ENCODE measurements around the gene VKORC1.

VKORC1 gene

GRCh38 chr16:31074814-31075183, 19.8 kb downstream of the VKORC1 start:
- TF ChIP-seq POLR2AphosphoS5 (IDR thresholded peaks at IDR 0.05; ENCODE audit: low read depth, low read length) = no peak
- TF ChIP-seq, protein P1, sequence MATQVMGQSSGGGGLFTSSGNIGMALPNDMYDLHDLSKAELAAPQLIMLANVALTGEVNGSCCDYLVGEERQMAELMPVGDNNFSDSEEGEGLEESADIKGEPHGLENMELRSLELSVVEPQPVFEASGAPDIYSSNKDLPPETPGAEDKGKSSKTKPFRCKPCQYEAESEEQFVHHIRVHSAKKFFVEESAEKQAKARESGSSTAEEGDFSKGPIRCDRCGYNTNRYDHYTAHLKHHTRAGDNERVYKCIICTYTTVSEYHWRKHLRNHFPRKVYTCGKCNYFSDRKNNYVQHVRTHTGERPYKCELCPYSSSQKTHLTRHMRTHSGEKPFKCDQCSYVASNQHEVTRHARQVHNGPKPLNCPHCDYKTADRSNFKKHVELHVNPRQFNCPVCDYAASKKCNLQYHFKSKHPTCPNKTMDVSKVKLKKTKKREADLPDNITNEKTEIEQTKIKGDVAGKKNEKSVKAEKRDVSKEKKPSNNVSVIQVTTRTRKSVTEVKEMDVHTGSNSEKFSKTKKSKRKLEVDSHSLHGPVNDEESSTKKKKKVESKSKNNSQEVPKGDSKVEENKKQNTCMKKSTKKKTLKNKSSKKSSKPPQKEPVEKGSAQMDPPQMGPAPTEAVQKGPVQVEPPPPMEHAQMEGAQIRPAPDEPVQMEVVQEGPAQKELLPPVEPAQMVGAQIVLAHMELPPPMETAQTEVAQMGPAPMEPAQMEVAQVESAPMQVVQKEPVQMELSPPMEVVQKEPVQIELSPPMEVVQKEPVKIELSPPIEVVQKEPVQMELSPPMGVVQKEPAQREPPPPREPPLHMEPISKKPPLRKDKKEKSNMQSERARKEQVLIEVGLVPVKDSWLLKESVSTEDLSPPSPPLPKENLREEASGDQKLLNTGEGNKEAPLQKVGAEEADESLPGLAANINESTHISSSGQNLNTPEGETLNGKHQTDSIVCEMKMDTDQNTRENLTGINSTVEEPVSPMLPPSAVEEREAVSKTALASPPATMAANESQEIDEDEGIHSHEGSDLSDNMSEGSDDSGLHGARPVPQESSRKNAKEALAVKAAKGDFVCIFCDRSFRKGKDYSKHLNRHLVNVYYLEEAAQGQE (IDR thresholded peaks at IDR 0.05; ENCODE audit: insufficient read depth in 1 of 2, low read depth in 2 of 2, low read length in 2 of 2) = no peak
- TF ChIP-seq FOXP2 (optimal IDR thresholded peaks at IDR 0.05; ENCODE audit: borderline replicate concordance, extremely low read depth, extremely low read length, insufficient read depth) = no peak
- no peak for TF ChIP-seq SIN3A (IDR thresholded peaks at IDR 0.05; ENCODE audit: borderline replicate concordance, insufficient read depth, low read length)

GRCh38 chr16:31073970-31074813, 20.4 kb downstream of the VKORC1 start, which contains the start of the genes ZNF646 and ZNF668:
Gene ZNF646, plus strand, starts transcription at chr16:31074422. Its CDS starts 1,903 bp downstream, at chr16:31076325.
Gene ZNF668, minus strand, starts transcription at chr16:31074240. Its CDS starts 9,781 bp downstream, at chr16:31064459.
- TF ChIP-seq, protein P1 (IDR thresholded peaks at IDR 0.05; ENCODE audit: insufficient read depth in 1 of 2, low read depth in 2 of 2, low read length in 2 of 2) = no peak
- TF ChIP-seq POLR2AphosphoS5 (IDR thresholded peaks at IDR 0.05; ENCODE audit: low read depth, low read length) (peak; percentile 90; the same call in 1 of the 2 replicates), FOXP2 (optimal IDR thresholded peaks at IDR 0.05; ENCODE audit: borderline replicate concordance, extremely low read depth, extremely low read length, insufficient read depth) (peak; percentile 60), TAF1 (IDR thresholded peaks at IDR 0.05; ENCODE audit: borderline replicate concordance, insufficient read depth, low read length) (peak; percentile 87; the same call in 1 of the 2 replicates), SIN3A (IDR thresholded peaks at IDR 0.05; ENCODE audit: borderline replicate concordance, insufficient read depth, low read length) (peak; percentile 25; the same call in 1 of the 2 replicates)

DNA sequence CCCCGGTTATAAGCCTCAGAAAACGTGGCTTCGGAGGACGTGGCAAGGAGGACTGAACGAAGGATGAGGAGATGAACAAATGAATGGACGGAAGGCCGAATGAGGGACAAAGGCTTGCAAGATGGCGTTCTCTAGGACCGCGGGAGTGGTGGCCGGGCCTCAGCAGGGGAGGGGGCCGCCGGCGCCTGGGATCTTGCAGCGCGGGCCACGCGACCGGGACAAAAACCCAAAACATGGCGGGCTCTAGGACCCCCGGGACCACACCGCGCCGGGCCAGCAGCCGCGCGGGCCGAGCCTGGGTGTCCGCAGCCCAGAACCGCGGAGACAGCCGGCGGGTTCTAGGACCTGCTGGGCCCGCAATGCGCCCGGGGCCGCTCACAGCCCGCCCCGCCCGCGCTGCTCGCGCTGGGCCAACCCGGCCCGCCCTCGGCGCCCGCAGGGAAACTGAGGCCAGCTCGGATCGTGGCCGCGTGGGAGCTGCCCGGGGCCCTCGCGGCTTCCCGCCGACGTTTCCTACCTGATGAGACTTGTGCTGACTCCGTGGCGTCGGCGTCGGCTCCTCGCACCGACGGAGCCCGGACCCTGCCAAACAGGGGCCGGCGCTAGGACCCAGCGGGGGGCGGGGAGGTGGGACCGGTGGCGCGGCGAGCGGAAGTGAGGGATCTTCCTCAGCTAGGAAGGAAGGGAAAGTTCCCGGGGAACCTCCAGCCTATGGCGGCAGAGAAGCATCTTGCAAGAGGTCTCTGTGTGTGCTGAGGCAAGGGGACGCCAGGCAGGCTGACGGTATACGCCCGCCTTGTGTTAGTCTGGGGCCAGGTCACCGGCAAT, 21.2 kb downstream of the VKORC1 start:
- TF ChIP-seq TAF1 (IDR thresholded peaks at IDR 0.05; ENCODE audit: borderline replicate concordance, insufficient read depth, low read length) (peak; percentile 6; the same call in 1 of the 2 replicates), SIN3A (IDR thresholded peaks at IDR 0.05; ENCODE audit: borderline replicate concordance, insufficient read depth, low read length) (peak; percentile 79; the same call in 1 of the 2 replicates), POLR2AphosphoS5 (IDR thresholded peaks at IDR 0.05; ENCODE audit: low read depth, low read length) (peak; percentile 41; the same call in 1 of the 2 replicates), FOXP2 (optimal IDR thresholded peaks at IDR 0.05; ENCODE audit: borderline replicate concordance, extremely low read depth, extremely low read length, insufficient read depth) (peak; percentile 41)
- TF ChIP-seq, protein P1 (IDR thresholded peaks at IDR 0.05; ENCODE audit: insufficient read depth in 1 of 2, low read depth in 2 of 2, low read length in 2 of 2) = no peak

- TF ChIP-seq, protein P1 (IDR thresholded peaks at IDR 0.05; ENCODE audit: insufficient read depth in 1 of 2, low read depth in 2 of 2, low read length in 2 of 2) = no peak
- no peak for TF ChIP-seq POLR2AphosphoS5 (IDR thresholded peaks at IDR 0.05; ENCODE audit: low read depth, low read length)
- TF ChIP-seq SIN3A (IDR thresholded peaks at IDR 0.05; ENCODE audit: borderline replicate concordance, insufficient read depth, low read length) = no peak
- TF ChIP-seq TAF1 (IDR thresholded peaks at IDR 0.05; ENCODE audit: borderline replicate concordance, insufficient read depth, low read length) = no peak
- no peak for TF ChIP-seq FOXP2 (optimal IDR thresholded peaks at IDR 0.05; ENCODE audit: borderline replicate concordance, extremely low read depth, extremely low read length, insufficient read depth)
Measured at GRCh38 chr16:31072540-31073141, 22.0 kb downstream of the VKORC1 start.
